HEK293 (cell line): ENCODE data around the gene LCE1F.

Experiments
- CTCF ChIA-PET: fragments of 350-600 bp; formaldehyde crosslinking; extraction: SDS; loops from one replicate; lab custom pipeline; 2021; ENCODE audit warnings: antibody characterized with exemption; lab: Yijun Ruan, JAX
- POLR2A ChIA-PET: fragments of 300-600 bp; formaldehyde crosslinking; extraction: SDS; loops from one replicate; lab custom pipeline; 2020; ENCODE audit warnings: antibody characterized with exemption, inconsistent platforms; lab: Yijun Ruan, JAX
- H3K27ac ChIP-seq: fragments of 200-500 bp; sonication (Bioruptor generic); 2 replicates; pipeline ENCODE4 v1.5.1; 2014; ENCODE audit warnings: low read depth, low read length, control low read depth, inconsistent platforms; ENCODE audit errors: extremely low read depth
- H3K36me3 ChIP-seq, 2 experiments: fragments of 200-500 bp in 1 of 2; sonication (Bioruptor generic) in 1 of 2; 1 replicate in 1 of 2; 2 replicates in 1 of 2; pipeline ENCODE4 v1.5.1; 2014 to 2017; ENCODE audit warnings: inconsistent platforms in 2 of 2, low read length in 2 of 2; ENCODE audit not compliant: control insufficient read depth in 2 of 2, insufficient read depth in 1 of 2
- H3K4me1 ChIP-seq: fragments of 200-500 bp; sonication (Bioruptor generic); 2 replicates; pipeline ENCODE4 v1.5.1; 2014; ENCODE audit warnings: mild to moderate bottlenecking, low read length, inconsistent platforms; ENCODE audit not compliant: control insufficient read depth, insufficient read depth
- H3K4me3 ChIP-seq: 2 replicates; pipeline ENCODE4 v1.5.1; 2011; ENCODE audit warnings: low read depth, mild to moderate bottlenecking, control low read depth, low read length, moderate library complexity
- H3K9me3 ChIP-seq: fragments of 200-500 bp; sonication (Bioruptor generic); 2 replicates; pipeline ENCODE4 v1.5.1; 2014; ENCODE audit warnings: low read depth, low read length, inconsistent platforms; ENCODE audit not compliant: control insufficient read depth, insufficient read depth
- KLF7 ChIP-seq: fragments of 450-650 bp; formaldehyde crosslinking; IDR thresholded peaks from 2 replicates; pipeline ENCODE4 v1.5.1; 2016; ENCODE audit warnings: missing biosample characterization, missing genetic modification characterization, borderline replicate concordance
- SETDB1 ChIP-seq: IDR thresholded peaks from one replicate; pipeline ENCODE4 v1.6.1; 2017; ENCODE audit warnings: mild to moderate bottlenecking, low read length, moderate library complexity, mixed read lengths; ENCODE audit not compliant: insufficient read length
- ZNF211 ChIP-seq: fragments of 450-650 bp; formaldehyde crosslinking; IDR thresholded peaks from 2 replicates; pipeline ENCODE4 v1.5.1; 2016; ENCODE audit warnings: low read depth, missing biosample characterization, missing genetic modification characterization
- ZNF223 ChIP-seq: fragments of 450-650 bp; formaldehyde crosslinking; IDR thresholded peaks from 2 replicates; pipeline ENCODE4 v1.5.1; 2016; ENCODE audit warnings: missing biosample characterization, missing genetic modification characterization
- ZNF549 ChIP-seq: fragments of 450-650 bp; IDR thresholded peaks from 2 replicates; pipeline ENCODE4 v1.5.1; 2018; ENCODE audit warnings: missing biosample characterization, missing genetic modification characterization, mild to moderate bottlenecking, inconsistent platforms, moderate library complexity
- TF ChIP-seq, protein P1 (sequence below): fragments of 450-650 bp; formaldehyde crosslinking; conservative IDR thresholded peaks from 2 replicates; pipeline ENCODE4 v1.5.1; 2016; ENCODE audit warnings: low read depth, missing biosample characterization, missing genetic modification characterization
- TF ChIP-seq, protein P2 (sequence below): fragments of 450-650 bp; formaldehyde crosslinking; IDR thresholded peaks from 2 replicates; pipeline ENCODE4 v1.5.1; 2016; ENCODE audit warnings: missing biosample characterization, missing genetic modification characterization
- TF ChIP-seq, protein P3 (sequence below): fragments of 450-650 bp; formaldehyde crosslinking; IDR thresholded peaks from 2 replicates; pipeline ENCODE4 v1.5.1; 2017; ENCODE audit warnings: missing biosample characterization, missing genetic modification characterization
- TF ChIP-seq, protein P4 (sequence below): fragments of 450-650 bp; formaldehyde crosslinking; IDR thresholded peaks from 2 replicates; pipeline ENCODE4 v1.5.1; 2016; ENCODE audit warnings: missing biosample characterization, missing genetic modification characterization

Gene LCE1F

DNA sequence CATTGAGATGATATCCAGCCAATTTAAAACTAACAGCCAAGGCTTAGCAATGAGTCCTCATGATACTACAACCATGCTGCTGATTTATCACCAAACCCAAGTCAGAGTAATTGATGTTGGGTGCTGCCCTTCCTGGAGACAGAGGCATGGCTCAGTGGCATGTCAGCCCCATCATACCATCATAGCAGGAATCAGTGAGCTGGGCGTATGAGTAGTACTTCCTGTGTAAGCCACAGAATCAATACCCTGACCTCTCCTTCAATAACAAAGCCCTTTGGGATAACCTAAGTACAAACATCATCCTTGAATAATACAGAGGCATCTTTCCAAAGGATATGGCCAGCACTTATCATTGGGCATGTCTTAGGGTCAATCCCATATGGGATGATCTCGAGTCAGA is 8.2 kb downstream of the LCE1F start (continued):
- TF ChIP-seq, protein P1, sequence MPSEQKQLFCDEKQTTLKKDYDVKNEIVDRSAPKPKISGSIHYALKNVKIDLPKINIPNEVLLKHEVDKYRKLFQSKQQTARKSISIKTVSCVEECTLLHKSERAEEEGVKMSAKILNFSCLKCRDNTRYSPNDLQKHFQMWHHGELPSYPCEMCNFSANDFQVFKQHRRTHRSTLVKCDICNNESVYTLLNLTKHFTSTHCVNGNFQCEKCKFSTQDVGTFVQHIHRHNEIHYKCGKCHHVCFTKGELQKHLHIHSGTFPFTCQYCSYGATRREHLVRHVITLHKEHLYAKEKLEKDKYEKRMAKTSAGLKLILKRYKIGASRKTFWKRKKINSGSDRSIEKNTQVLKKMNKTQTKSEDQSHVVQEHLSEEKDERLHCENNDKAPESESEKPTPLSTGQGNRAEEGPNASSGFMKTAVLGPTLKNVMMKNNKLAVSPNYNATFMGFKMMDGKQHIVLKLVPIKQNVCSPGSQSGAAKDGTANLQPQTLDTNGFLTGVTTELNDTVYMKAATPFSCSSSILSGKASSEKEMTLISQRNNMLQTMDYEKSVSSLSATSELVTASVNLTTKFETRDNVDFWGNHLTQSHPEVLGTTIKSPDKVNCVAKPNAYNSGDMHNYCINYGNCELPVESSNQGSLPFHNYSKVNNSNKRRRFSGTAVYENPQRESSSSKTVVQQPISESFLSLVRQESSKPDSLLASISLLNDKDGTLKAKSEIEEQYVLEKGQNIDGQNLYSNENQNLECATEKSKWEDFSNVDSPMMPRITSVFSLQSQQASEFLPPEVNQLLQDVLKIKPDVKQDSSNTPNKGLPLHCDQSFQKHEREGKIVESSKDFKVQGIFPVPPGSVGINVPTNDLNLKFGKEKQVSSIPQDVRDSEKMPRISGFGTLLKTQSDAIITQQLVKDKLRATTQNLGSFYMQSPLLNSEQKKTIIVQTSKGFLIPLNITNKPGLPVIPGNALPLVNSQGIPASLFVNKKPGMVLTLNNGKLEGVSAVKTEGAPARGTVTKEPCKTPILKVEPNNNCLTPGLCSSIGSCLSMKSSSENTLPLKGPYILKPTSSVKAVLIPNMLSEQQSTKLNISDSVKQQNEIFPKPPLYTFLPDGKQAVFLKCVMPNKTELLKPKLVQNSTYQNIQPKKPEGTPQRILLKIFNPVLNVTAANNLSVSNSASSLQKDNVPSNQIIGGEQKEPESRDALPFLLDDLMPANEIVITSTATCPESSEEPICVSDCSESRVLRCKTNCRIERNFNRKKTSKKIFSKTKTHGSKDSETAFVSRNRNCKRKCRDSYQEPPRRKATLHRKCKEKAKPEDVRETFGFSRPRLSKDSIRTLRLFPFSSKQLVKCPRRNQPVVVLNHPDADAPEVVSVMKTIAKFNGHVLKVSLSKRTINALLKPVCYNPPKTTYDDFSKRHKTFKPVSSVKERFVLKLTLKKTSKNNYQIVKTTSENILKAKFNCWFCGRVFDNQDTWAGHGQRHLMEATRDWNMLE (tag by site-specific recombination): no peak
- TF ChIP-seq, protein P2, sequence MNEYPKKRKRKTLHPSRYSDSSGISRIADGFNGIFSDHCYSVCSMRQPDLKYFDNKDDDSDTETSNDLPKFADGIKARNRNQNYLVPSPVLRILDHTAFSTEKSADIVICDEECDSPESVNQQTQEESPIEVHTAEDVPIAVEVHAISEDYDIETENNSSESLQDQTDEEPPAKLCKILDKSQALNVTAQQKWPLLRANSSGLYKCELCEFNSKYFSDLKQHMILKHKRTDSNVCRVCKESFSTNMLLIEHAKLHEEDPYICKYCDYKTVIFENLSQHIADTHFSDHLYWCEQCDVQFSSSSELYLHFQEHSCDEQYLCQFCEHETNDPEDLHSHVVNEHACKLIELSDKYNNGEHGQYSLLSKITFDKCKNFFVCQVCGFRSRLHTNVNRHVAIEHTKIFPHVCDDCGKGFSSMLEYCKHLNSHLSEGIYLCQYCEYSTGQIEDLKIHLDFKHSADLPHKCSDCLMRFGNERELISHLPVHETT (tag by site-specific recombination): no peak
- TF ChIP-seq ZNF211 (tag by site-specific recombination) (no peak), SETDB1 (no peak), ZNF549 (tag by site-specific recombination) (no peak), ZNF223 (tag by site-specific recombination) (no peak)
- TF ChIP-seq, protein P3, sequence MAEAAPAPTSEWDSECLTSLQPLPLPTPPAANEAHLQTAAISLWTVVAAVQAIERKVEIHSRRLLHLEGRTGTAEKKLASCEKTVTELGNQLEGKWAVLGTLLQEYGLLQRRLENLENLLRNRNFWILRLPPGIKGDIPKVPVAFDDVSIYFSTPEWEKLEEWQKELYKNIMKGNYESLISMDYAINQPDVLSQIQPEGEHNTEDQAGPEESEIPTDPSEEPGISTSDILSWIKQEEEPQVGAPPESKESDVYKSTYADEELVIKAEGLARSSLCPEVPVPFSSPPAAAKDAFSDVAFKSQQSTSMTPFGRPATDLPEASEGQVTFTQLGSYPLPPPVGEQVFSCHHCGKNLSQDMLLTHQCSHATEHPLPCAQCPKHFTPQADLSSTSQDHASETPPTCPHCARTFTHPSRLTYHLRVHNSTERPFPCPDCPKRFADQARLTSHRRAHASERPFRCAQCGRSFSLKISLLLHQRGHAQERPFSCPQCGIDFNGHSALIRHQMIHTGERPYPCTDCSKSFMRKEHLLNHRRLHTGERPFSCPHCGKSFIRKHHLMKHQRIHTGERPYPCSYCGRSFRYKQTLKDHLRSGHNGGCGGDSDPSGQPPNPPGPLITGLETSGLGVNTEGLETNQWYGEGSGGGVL: no peak

DNA sequence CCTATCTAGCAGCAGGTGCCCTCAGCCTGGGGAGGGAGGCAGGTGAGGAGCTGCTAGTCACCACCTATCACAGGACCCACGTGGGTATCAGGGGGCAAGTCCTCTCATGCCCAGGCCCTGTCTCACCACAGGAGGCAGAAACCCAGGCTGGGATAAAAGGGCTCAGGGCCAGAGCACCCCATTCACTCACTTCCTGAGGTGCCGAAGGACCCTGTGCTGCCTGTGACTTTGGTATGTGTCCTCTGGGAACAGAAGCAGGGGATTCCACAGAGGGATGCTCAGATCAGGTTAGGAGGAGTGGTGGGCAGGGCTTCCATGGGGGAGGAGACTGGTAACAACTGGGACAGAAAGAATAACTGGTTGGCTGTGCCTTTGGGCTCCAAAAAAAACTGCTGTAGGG is 11.1 kb downstream of the LCE1F start, which contains the start of gene LCE1E:
Gene LCE1E, plus strand, starts transcription at position 181 of the 400 bp plus-strand sequence. CDS start 1,043 bp downstream, outside the sequence.
- ChIA-PET POLR2A (no interaction called here), CTCF (interaction anchor here (1.1 to 1.2 kb wide), 2 partner anchors 13 to 86 kb away, joined by 3 to 4 read pairs; no protein-coding TSS in a partner anchor)

More for the DNA sequence above, 11.1 kb downstream of the LCE1F start, which contains the start of gene LCE1E:
- H3K9me3 ChIP-seq: no peaks in the 10 kb centered on the region
- TF ChIP-seq, protein P4, sequence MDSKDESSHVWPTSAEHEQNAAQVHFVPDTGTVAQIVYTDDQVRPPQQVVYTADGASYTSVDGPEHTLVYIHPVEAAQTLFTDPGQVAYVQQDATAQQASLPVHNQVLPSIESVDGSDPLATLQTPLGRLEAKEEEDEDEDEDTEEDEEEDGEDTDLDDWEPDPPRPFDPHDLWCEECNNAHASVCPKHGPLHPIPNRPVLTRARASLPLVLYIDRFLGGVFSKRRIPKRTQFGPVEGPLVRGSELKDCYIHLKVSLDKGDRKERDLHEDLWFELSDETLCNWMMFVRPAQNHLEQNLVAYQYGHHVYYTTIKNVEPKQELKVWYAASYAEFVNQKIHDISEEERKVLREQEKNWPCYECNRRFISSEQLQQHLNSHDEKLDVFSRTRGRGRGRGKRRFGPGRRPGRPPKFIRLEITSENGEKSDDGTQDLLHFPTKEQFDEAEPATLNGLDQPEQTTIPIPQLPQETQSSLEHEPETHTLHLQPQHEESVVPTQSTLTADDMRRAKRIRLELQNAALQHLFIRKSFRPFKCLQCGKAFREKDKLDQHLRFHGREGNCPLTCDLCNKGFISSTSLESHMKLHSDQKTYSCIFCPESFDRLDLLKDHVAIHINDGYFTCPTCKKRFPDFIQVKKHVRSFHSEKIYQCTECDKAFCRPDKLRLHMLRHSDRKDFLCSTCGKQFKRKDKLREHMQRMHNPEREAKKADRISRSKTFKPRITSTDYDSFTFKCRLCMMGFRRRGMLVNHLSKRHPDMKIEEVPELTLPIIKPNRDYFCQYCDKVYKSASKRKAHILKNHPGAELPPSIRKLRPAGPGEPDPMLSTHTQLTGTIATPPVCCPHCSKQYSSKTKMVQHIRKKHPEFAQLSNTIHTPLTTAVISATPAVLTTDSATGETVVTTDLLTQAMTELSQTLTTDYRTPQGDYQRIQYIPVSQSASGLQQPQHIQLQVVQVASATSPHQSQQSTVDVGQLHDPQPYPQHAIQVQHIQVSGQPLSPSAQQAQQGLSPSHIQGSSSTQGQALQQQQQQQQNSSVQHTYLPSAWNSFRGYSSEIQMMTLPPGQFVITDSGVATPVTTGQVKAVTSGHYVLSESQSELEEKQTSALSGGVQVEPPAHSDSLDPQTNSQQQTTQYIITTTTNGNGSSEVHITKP (tag by site-specific recombination): peak; percentile 51; the same call in 1 of the 2 replicates
- no peak for TF ChIP-seq KLF7
- TF ChIP-seq, all 188 proteins: peak for 1
- no peak within 1 kb of the TSS for H3K4me3 ChIP-seq
- no peaks in the 10 kb centered on the region; the same call in 1 of the 2 replicates for H3K4me1 ChIP-seq
- no peaks in the 10 kb centered on the region for H3K36me3 ChIP-seq
- no peak within 1 kb of the TSS for H3K27ac ChIP-seq
